Amniotic epithelial cell (primary cell): Measurements from ENCODE around the gene TMEM170B.
"Not testable (repeated sequence)": the region's sequence is repeated elsewhere in the genome, so short reads cannot be mapped to it uniquely, and the experiment has no call there.

Experiments
- DNase-seq: peaks from one replicate; pipeline ENCODE4 v3.0.0-alpha.2; 2010; ENCODE audit warnings: low read depth

TMEM170B gene

DNA sequence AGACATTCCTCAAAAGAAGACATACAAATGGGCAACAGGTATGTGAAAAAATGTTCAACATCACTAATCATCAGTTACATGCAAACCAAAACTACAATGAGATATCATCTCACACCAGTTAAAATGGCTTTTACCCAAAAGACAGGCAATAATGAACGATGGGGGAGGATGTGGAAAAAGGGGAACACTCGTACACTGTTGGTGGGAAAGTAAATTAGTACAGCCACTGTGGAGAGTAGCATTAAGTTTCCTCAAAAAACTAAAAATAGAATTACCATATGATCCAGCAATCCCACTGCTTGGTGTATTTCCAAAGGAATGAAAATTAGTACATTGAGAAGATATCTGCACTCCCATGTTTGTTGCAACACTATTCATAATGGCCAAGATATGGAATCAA is 8.6 kb upstream of the TMEM170B start:
- no peak for DNase-seq

DNA sequence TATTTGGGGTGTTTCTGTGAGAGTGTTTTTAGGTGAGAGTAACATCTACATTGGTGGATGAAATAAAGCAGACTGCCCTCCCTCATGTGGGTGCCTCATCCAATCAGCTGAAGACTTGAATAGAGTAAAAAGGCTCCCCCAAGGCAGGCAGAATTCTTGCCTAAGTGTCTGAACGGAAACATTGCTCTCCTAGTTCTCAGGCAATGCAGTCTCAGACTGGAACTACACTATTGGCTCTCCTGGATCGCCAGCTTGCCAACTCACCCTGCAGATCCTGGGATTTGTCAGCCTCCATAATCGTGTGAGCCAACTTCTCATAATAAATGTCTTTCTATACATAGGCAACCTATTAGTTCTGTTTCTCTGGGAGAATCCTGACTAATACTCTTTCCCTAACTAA is 5.5 kb upstream of the TMEM170B start:
- DNase-seq: peak; percentile 35

DNA sequence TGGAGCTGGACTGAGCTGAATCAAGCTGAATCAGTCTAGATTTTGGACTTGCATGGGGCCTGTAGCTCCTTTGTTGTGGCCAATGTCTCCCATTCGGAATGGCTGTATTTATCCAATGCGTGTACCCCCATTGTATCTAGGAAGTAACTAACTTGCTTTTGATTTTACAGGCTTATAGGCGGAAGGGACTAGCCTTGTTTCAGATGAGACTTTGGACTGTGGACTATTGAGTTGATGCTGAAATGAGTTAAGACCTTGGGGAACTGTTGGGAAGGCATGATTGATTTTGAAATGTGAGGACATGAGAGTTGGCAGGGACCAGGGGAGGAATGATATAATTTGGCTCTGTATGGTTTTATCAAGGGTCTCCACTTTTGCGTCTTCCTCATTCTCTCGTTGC is 3.0 kb upstream of the TMEM170B start:
- DNase-seq: no peak

DNA sequence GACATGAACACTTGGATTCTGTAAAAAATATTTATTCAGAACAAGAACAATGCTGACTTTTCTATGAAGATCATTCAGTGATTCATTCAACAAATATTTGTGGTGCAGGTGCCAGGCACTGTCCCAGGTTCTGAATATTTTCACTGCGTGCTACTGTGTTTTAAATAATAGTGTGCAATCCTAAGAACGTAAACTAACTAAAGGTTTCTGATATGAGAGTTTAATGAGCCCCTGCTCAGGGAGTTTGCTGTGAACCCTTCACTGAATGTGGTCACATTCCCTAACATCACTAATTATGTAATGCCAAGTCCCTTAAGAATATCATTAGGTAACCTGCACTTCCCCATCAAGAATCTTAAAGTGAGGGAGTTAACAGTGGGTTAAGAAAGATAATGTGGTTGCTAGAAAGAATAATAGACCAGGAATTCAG is 1.7 kb upstream of the TMEM170B start:
- peak; percentile 52 for DNase-seq

DNA sequence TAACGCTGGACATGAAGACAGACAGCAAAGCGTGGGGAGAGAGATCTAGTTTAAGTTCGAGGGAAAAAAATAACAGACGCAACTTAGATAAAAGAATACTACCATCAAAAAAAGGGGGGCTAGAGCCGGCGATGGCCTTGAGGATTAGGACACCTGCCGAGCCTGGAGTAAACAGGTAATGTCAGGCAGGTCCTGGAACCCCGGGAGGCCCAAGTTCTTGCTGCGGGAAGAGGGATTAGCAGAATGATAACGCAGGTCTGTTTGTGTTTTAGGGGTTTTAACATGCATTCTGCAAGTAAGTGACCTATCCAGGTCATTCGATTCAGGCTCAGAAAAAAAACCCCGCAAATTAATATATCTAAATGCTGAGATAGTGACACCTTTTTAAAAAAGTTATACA is 754 bp upstream of the TMEM170B start:
- DNase-seq: no peak

DNA sequence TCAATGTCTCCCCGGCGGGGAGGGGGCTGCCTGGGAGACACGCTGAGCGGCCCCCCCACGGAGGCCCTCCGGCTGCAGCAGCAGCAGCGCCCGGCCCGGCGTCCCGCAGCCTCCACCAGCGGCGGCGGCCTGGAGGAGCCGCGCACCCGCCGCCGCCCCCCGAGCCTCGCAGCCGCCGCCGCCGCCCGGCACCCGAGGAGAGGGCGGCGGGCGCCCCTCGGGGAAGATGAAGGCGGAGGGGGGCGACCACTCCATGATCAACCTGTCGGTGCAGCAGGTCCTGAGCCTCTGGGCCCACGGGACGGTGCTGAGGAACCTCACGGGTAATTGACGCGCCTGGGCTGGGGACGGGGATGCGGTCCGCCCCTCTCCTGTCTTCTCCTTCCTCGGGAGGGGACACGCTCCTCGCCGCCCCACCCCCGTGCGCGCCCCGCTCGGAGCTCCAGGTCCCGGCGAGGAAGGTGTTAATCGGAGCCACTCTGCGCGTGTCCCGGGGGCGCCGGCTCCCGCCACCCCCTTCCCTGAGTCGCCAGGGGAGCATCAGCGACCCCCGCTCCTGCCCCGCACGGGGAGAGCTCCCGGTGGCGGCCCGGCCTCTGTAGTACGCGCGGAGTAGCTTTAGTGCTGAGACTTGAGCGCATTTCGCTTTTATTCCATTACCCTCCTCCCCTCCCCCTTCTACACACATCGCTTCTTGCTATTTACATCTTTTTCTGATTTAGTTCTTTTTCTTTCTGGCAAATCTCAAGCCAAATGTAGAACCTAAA is 686 bp downstream of the TMEM170B start:
- DNase-seq: peak; percentile 11

DNA sequence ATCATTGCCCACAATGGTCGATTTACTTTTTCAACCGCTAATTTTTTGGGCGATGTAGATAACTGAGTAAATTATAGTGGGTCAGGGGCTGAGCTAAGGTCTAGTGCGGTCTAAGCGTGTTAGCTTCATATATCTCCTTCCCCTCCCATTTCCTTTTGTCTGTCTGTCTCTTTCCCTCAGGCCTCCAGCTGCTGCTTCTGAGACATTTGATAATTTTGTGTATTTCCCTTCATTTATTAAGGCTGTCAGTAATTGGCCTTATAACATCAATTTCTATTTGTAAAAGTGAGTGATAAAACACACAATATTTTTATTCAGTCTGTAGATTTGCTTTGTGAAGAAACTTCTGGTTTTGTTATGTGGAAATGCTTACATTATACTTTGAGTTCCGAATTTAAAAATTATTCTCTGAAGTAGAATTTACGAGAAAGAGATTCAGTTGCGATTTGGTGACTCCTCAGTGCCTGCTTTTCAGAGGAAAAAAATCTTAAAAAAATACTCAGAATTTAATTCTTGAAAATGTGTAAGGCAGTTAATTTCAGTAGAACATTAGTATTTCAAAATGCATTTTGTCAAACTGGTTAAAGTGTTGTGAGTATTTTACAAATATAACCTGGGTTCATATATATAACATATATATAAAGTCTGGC is 1.4 kb downstream of the TMEM170B start:
- DNase-seq: no peak

DNA sequence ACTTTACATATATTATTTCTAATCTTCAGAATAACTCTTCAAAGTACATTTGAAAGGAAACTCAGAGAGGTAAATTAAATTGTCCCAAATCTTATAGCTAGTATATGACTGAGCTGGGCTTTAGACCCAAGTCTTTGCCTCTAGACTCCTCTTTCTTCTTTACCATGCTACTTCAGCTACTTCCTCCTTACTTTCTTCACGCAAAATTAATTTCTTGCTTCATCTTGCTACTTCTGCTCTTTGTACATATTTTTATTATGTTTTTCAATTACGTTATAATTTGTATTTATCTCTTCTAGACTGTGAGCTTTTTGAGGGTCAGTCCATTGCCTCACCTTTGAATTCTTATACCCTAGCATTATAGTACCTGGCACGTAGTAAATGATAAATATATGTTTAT is 5.3 kb downstream of the TMEM170B start:
- DNase-seq: no peak

DNA sequence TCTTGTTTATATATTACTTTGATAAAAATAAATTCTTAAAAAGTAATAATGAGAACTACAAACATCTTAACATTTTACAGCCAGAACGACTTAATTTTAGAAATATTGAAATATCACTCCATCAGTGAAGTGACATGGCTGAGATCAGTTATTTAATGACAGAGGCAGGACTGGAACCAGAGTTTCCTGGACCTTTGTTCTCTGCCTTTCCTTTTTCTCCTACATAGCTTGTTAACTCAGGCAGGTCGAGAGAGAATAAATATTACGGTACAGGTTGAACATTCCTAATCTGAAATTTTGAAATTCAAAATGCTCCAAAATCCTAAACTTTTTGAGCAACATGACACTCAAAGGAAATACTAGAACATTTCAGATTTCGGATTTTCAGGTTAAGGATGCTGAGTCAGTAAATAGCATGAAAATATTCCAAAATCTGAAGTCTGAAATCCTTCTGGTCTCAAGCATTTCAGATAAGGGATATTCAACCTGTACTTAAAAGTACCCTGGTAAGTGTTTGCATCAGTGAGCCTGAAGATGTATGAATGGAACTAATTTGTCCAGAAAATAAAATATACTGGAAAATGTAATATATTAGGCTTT is 6.5 kb downstream of the TMEM170B start:
- no peak for DNase-seq

DNA sequence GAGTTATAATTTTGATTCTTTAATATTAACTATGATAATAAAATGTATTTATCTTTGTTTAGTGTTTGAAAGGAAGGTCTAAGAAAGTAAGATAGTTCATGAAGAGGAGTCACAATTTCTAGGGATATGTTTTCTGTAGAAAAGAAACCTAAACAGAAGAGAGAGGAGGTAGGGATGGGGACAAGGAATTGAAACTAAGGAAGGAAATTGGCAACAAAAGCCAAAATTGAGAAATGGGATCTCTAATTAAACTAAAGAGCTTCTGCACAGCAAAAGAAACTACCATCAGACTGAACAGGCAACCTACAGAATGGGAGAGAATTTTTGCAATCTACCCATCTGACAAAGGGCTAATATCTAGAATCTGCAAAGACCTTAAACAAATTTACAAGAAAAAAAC is 10.3 kb downstream of the TMEM170B start:
- not testable (repeated sequence) for DNase-seq

DNA sequence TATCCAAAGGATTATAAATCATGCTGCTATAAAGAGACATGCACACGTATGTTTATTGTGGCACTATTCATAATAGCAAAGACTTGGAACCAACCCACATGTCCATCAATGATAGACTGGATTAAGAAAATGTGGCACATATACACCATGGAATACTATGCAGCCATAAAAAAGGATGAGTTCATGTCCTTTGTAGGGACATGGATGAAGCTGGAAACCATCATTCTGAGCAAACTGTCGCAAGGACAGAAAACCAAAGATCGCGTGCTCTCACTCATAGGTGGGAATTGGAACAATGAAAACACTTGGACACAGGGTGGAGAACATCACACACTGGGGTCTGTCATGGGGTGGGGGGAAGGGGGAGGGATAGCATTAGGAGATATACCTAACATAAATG is 11.0 kb downstream of the TMEM170B start:
- DNase-seq: not testable (repeated sequence)

DNA sequence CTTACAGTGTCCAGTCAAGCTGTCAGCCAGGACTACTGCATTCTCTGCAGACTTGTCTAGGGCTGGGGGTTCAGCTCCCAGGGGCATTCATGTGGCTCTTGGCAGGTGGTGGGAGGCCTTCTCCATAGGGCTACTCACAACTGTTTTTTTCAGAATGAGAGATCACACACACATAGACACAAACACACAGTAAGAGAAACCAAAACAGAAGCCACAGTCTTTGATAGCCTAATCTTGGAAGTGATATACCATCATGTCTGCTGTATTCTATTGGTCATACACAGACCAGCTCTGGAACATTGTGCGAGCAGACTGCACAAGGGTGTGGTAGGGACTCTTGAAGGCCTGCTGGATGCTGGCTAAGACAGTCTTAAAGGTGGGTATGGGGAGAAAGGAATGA is 13.5 kb downstream of the TMEM170B start:
- DNase-seq: no peak

DNA sequence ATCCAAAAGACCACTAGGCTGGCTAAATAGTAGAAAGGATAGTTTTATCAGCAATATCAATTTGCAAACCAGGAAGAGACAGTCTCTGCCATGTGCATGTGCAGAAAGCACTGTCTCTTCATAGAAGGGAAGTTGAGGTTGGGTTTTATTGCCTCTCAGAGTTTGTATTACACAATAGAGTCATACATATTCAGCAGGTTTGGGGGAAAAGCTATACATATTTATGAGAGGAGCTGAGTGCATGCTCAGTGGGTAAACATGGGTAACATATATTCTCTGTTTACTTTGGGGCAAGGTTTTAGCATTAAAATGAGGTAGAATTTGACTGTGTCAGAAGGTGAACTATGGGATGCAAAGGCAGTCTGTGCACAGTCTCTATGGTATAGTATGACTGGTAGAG is 14.9 kb downstream of the TMEM170B start:
- no peak for DNase-seq

DNA sequence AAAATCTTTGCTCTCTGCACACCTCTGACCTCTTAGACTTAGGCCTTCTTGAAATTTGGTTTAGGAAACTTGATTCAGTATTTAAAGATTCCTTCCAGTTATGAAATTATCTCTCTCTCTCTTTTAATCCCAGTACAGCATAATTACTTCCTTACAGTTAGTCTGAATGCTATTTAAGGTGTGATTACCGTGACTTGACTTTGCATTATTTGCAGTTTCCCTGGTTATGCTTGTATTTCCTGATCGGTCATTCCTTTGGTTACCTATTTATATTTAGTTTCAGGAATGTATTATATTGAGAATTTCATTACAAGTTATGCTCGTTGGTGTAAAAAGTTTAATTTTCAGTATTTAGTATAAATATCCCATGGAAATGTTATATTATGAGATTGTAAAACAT is 16.3 kb downstream of the TMEM170B start:
- DNase-seq: no peak

DNA sequence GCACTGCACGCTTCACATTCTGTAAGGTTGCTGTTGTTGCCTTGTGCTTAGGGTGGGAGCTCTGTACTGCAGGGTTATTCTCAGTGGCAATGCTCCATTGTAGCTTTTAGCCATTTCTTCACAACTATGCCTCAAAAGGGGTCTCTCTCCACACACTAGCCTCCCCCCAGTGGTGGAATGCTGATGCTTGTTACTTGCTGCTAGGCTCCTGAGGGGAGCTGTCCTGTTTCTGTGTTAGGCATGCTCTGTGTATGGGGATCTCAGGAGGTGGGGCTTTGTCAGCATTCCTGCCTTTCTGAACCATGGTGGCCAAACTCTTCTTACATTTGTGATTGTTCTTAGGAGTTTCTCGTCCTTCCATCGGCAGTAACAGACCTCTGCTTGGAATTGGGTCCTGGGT is 18.8 kb downstream of the TMEM170B start:
- DNase-seq: no peak

DNA sequence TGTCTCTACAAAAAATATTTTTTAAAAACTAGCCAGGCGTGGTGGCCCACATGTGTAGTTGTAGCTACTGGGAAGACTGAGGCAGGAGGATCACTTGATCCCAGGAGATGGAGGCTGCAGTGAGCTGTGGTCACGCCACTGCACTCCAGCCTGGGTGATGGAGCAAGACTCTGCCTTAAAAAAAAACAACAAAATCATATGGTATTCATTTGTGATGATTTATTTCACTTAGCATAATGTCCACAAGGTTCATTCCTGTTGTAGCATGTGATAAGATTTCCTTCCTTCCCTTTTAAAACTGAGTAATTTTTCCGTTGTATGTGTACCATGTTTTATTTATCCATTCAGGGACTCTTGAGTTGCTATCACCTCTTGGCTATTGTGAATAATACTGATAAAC is 26.2 kb downstream of the TMEM170B start:
- DNase-seq: no peak

DNA sequence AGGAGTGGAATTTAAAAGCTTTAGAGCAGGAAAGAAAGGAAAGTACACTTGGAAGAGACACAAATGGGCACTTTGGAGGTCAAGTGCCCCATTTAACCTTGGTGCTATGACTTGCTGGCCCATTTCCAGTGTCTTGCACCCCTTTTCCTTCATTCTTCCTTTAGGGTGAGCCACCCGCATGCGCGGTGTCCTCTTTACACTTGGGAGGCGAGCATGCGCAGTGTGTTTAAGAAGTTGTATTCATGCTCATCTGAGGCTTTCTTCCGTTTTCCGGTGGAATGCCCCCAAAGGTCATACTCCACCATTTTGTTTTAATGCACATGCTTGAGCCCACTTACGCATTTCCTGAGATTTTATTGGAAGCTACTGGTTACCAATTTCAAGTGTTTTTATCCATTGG is 29.1 kb downstream of the TMEM170B start:
- no peak for DNase-seq

DNA sequence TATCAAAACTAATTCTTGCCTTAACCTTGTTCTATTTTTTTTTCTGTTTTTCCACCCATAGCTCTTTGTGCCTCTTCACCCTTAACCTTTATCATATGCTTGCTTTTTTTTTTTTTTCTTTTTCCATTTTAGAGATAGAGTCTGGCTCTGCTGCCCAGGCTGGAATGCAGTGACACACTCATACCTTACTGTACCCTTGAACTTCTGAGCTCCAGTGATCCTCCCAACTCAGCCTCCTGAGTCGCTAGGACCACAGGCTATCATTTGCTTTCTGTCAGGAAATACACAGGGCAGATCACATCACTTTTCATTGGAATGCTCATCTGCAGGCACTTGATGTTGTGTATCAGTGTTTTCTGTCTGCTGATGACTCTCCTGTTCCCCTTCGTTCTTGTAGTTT is 33.5 kb downstream of the TMEM170B start:
- DNase-seq: no peak

DNA sequence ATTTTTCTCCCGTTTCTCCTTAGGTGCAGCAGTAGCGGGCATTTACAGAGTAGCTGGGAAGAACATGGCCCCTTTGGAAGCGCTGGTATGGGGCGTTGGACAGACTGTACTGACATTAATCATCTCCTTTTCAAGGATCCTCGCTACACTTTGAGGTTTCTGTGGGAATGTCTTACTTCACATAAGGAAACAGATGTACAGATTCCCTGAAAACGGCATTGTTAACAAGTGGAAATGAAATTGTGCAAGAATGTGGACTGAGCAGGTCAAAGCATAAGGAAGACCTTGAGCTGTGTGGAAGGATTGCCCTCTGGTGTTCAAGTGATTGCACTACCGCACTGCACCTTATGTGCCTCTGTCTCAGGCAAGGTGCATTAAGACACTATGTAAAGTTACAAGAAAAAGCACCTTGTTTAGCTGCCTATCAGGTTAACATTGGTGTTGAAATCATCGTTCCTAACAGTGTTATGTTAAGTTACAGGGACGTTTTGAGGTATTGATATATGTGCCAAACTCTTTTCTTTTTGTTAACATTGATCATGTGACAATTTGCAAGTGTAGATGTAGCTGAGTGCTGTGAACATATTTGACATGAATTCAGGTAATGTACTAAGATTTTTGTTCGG is 38.0 kb downstream of the TMEM170B start:
- peak; percentile 93 for DNase-seq

DNA sequence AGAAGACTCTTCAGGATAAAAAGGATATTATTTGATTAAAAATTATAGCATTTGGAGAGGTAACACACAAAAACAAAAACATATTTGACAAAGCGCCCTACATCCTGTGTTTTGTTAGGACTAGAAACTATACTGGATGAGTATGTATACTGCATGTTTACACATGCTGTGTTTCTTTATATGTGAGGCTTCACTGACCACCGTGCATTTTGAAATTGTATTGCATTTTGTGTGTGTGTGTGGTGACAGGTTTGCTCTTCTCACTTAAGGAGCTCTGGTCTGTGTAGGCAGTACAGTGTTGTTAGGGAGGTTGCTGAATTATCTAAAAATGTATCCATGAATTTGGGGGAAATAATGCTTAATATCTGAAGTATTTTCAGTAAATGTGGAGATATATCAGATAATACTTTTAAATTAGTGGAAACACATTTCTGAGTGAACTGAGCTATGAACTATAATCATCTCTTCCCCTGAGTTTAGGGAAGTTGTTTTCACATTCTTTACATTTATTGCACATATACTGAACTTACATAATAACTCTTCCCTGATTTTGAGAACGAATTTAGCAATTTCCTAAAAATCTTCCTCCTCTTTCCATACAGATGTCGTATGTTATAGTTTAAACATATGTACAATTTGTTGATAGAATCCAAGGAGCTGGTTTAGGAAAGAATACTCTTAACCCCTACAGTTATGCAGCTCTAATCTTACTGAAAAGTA is 43.3 kb downstream of the TMEM170B start:
- no peak for DNase-seq

DNA sequence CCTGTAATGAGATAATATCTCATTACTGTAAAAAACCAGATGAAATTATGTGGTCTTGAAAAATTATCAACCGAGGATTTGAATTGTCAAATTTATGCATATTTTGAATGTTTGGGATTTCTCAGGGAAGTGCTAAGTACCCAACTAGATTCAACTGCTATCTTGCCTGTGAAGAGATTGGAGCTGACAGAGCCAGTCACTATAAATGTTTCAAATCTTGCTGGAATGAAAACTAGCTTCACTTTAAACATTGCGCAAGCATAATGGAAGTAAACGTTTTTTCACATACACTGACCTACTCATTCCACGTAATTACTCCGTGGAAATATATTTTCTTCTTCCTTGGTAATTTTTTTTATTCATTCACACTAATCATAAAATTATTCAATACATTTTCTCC is 46.7 kb downstream of the TMEM170B start:
- peak; percentile 75 for DNase-seq

DNA sequence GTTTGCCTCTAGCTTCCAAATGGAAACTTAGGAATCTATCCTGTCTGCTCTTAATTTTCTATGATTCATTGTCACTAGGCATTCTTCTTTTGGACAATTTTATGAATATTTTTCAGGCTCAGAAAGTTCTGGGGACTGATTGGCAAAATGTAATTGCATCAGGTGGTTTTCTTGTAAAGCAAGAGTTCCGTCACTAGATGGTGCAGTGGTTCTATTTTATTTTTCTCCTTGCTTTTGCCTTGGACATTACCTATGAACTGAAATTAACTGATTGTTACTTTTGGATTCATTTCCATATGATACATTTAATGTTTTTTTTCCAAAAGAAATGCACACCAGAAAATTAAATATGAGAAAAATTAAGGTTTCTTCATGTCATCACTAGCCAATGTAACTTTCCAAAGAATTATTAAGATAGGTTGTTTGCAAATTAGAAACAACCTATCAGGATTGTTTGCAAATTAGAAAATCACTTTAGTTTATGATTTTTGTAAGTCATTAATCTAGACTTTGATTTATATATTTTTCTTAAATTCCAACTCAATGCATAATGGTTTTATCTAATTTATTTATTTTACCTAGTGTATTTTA is 48.0 kb downstream of the TMEM170B start:
- peak; percentile 68 for DNase-seq
